Activated effector memory CD4-positive, alpha-beta T cell treated with anti-CD3 and anti-CD28 coated beads, Interleukin-2, amount 50 U/mL, for 16 hours (primary cell): ENCODE measurements around the gene CFAP299.
A peak's percentile ranks its signal among the peaks of the same experiment; 100 is the strongest.
"Not testable (repeated sequence)": the region's sequence is repeated elsewhere in the genome, so short reads cannot be mapped to it uniquely, and the experiment has no call there.

Experiments
- DNase-seq: peaks from one replicate; pipeline ENCODE4 v3.0.0-alpha.2; 2020

CFAP299 gene

DNA sequence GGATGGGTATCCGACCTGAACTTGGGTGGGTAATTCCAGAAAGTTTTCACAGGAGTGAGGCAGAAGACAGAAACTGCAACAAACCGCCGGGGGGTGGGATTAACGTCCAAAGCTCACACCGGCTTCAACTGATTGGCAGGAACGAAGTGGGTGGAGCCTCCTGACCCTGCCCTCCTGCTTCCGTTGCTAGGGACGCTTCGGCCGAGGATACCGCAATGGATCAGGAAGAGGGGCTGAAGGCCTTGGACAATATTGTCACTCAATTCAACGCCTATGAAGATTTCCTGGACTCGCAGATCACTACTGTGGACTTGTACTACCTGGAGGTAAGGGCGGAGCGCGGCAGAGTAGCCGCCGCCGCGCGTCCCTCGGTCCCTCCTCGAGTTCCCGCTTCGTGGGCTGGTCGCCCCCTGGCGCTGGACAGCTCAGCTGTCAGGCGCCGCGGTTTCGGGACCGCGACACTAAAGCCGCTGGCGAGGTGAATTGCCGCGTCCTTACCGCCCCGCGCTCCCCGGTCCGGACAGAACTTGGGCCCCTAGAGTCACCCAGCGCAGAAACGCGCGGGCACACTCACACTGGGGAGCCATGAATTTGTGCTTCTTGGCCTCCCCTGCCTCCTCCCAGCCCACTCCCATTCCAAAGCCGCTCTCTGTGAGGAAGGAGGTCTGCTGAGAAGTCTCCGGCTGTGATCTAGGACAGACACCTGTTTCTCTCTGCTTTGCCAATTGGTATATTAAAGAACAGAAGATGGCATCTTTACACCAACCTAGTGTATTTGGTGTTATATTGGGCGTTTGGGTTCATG lies at the start of gene CFAP299:
Gene CFAP299 (plus strand): TSS at position 177 of the 805 bp plus-strand sequence.
- peak; percentile 73 for DNase-seq

DNA sequence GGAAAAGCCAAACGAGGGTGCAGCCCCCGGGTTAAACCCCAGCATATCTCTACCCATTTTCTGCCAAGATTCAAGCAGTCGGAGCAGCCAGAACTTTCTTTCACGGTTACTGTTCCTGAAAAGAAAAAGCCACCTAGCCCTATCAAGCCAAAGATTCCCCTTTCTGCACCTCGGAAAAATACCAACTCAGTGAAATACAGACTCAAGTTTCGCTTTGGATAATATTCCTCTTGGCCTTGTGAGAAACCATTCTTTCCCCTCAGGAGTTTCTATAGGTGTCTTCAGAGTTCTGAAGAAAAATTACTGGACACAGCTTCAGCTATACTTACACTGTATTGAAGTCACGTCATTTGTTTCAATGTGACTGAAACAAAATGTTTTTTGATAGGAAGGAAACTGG lies 49.1 kb upstream of the CFAP299 start:
- DNase-seq, result no peak

DNA sequence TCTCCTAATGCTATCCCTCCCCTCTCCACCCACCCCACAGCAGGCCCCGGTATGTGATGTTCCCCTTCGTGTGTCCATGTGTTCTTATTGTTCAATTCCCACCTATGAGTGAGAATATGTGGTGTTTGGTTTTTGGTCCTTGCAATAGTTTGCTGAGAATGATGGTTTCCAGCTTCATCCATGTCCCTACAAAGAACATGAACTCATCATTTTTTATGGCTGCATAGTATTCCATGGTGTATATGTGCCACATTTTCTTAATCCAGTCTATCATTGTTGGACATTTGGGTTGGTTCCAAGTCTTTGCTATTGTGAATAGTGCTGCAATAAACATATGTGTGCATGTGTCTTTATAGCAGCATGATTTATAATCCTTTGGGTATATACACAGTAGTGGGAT lies 44.9 kb upstream of the CFAP299 start:
- DNase-seq, result not testable (repeated sequence)

DNA sequence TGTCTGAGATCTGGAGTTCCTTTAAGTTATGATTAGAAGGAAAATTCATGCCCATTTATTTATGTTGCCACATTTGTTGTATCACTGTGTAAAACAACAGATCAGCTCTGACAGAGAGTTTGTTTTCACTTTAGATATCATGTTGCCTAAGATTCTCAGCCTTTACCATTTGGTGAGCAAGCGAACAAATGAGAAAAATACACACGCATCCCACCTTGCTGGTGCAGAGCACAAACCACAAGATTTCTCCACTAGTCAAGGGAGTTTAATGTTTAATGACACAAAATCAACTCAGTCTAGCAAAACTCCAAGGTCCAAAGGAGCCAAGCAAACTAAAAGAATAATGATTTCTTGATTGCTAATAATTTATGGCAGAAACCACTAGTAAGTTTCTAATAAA lies 41.3 kb upstream of the CFAP299 start:
- DNase-seq, result no peak

GRCh38 chr4:80295336-80295735 lies 40.2 kb upstream of the CFAP299 start:
- no peak for DNase-seq

DNA sequence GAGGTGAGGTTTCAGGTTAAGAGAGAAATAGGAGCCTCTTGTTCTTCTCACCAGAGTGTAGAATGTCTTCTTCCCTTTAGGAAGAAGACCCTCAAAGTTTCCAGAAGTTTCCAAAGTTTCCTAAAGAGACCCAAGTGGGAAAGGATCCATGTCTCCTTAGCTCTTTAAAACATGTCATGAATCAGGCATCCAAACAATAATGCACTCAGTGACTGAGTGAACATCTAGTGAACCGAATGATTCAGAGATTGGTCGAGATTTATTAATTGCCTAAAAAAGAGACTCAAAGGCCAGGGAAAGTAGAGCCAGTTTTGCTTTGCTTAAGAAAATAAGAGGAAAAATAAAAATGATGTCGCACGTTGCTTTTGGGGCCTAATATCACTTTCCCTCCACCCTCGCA lies 39.7 kb upstream of the CFAP299 start:
- DNase-seq, result no peak

DNA sequence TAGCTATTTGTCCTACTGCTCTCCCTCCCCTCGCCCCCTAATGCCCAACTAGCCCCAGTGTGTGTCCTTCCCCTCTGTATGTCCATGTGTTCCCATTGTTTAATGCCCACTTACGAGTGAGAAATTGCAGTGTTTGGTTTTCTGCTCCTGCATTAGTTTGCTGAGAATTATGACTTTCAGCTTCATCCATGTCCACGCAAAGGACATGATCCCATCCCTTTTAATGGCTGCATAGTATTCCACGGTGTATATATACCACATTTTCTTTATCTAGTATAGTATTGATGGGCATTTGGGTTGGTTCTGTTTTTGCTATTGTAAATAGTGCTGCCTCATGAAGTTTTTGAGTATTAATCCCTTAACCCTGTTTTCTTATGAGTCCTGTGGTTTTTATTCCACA lies 33.6 kb upstream of the CFAP299 start:
- no peak for DNase-seq

DNA sequence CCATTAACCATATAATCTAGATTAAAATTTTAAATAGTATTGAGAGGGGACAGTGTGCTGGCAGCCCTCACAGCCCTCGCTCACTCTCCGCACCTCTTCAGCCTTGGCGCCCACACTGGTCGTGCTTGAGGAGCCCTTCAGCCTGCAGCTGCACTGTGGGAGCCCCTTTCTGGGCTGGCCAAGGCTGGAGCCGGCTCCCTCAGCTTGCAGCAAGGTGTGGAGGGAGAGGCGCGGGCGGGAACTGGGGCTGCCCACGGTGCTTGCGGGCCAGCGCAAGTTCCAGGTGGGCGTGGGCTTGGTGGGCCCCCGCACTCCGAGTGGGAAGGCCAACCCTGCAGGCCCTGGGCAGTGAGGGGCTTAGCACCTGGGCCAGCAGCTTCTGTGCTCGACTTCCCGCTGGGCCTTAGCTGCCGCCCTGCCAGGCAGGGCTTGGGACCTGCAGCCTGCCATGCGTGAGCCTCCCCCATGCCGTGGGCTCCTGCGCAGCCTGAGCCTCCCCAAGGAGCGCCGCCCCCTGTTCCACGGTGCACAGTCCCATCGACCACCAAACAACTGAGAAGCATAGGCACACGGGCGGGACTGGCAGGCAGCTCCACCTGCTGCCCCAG lies 32.8 kb upstream of the CFAP299 start:
- no peak for DNase-seq

DNA sequence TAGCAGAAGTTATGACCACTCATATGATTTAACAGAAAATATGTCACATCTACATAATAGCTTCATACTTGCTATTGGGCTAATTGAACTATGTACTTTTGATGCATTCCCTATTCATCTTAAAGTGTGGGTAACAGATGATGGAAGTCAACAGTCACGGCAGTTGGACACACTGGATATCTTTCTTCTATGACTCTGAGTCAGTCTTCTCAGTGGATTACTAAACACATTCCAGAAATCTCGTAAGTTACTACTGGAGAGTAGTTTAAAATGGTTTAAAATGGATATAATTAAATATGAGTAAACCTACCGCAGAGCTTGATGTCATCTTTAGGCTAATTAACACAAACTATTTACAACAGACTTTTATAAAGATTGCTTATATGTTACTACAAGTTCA lies 30.1 kb upstream of the CFAP299 start:
- no peak for DNase-seq

GRCh38 chr4:80306260-80306659 lies 29.3 kb upstream of the CFAP299 start:
- DNase-seq, result no peak

GRCh38 chr4:80307183-80307735 lies 28.3 kb upstream of the CFAP299 start:
- DNase-seq, result no peak

GRCh38 chr4:80307774-80308465 lies 27.6 kb upstream of the CFAP299 start:
- no peak for DNase-seq

DNA sequence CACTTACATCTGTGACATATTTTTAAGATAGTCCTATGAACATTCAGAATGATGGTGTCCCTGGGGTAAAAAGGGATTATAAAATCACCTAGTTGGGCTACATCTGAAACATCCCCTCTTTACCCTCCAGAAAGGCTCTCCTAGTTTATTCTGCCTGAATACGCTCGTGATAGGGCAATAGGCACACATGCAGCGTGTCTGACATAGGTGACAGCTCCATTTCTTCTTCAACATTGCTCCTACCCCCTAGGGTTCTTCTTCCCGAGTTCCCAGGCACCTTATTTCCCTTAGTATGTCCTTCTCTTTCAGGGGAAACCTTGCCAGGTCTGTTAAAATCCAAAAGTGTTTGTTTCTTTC lies 27.1 kb upstream of the CFAP299 start:
- no peak for DNase-seq

GRCh38 chr4:80309294-80310004 lies 26.1 kb upstream of the CFAP299 start:
- DNase-seq, result no peak

DNA sequence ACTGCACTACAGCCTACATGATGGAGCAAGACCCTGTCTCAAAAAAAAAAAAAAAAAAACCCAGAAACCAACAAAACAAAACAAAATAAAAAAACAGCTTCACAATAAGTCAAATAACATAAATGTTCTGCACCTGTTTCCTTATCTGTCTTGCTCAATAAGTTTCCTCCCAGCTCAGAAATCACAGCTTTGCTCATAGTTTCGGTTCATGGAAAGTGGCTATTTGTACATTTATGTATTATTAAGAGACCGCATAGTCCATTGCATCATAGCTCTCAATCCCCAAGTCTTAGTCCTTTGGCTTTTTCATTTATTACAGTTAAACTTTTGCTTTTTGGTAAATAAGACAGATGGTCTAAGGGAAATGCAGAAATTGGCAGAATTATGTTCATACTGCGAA lies 24.4 kb upstream of the CFAP299 start:
- DNase-seq, result no peak

DNA sequence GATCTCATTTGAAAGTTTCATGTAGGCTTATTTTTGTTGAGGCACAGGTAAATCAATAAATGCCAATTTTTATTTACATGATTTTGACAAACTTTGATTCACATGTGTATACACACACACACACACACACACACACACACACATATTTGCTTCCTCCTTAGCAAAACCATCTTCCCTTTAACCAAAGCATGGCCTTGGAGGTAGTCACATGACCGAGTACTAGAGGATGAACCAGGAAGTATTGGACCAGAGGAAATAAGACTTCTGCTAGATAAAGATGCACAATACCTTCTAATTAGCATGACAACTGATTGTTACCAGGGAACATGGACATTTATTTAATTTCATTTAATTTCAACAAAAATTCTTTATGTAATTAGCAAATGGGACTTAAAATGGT lies 23.4 kb upstream of the CFAP299 start:
- DNase-seq, result no peak

DNA sequence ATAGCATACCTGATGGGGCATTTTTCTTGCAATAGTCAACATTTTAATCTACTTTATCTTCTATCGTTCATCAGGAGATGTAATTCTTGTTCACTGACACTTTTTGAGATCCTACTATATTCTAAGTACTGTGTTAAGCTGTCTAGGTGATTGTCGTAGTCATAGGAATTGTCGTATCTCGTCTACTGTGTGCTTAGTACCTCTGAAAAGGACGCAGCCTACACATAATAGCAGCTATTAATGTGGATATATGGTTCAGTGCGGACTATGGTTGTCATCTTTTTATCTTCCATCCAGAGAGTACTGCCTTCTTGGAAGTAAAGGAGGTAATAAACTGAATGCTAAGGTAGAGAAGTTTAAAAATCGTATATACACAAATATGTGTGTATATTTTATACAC lies 21.9 kb upstream of the CFAP299 start:
- no peak for DNase-seq

DNA sequence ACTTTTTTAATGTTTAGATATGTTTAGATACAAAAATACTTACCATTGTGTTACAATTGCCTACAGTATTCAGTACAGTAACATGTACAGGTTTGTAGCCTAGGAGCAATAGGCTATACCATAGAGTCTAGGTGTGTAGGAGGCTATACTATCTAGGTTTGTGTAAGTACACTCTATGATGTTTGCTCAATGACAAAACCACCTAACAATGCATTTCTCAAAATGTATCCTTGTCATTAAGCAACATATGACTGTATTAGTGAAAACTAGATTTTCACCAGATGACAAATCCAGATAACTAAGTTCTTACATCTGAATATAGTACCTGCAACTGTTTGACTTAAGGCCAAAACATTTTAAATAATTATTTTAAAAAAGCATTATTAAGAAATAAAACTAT lies 19.7 kb upstream of the CFAP299 start:
- not testable (repeated sequence) for DNase-seq

DNA sequence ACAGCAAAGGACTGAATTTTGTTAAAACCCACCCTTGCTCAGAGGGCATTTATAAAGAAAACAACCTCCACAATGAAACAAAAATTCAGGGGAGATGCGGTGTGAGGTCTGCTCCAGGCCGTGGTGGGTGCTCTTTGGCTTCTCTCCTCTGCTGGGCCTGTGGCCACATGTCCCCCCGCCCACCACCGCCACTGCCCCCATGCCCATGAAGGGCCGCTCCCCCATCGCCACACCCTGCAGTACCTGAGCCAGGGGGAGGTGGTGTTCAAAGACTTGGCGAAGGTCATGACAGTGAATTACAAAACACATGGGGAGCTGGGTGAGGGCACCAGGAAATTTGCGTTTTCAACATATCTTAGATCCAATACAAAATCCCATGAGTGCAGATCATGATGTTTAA lies 14.2 kb upstream of the CFAP299 start:
- DNase-seq, result no peak

- DNase-seq, result no peak
Measured at GRCh38 chr4:80321776-80322175, 13.8 kb upstream of the CFAP299 start.

GRCh38 chr4:80322716-80323115 lies 12.8 kb upstream of the CFAP299 start:
- DNase-seq, result no peak

GRCh38 chr4:80324171-80324570 lies 11.4 kb upstream of the CFAP299 start:
- DNase-seq, result no peak

GRCh38 chr4:80331693-80332092 lies 3.8 kb upstream of the CFAP299 start:
- no peak for DNase-seq
